ENCODE results near the gene NEO1.

The NEO1 gene

GRCh38 chr15:73231661-73232419 is 179.6 kb downstream of the NEO1 start:
- H3K9ac ChIP-seq, result no peak overlapping the region
- no peaks in the 10 kb centered on the region for H3K27me3 ChIP-seq (ENCODE audit: insufficient read depth, low read depth)
- no peak overlapping the region for H3K4me3 ChIP-seq (IDR thresholded peaks at IDR 0.05; ENCODE audit: insufficient read depth, low read depth, low read length)
- H3K36me3 ChIP-seq (ENCODE audit: insufficient read depth), result no peaks in the 10 kb centered on the region
- no peak overlapping the region for H2AFZ ChIP-seq (ENCODE audit: low read depth)
- H3K79me2 ChIP-seq (ENCODE audit: insufficient read depth, low read depth), result no peaks in the 10 kb centered on the region
- no peak overlapping the region for H3K4me2 ChIP-seq
- TF ChIP-seq, protein P1, sequence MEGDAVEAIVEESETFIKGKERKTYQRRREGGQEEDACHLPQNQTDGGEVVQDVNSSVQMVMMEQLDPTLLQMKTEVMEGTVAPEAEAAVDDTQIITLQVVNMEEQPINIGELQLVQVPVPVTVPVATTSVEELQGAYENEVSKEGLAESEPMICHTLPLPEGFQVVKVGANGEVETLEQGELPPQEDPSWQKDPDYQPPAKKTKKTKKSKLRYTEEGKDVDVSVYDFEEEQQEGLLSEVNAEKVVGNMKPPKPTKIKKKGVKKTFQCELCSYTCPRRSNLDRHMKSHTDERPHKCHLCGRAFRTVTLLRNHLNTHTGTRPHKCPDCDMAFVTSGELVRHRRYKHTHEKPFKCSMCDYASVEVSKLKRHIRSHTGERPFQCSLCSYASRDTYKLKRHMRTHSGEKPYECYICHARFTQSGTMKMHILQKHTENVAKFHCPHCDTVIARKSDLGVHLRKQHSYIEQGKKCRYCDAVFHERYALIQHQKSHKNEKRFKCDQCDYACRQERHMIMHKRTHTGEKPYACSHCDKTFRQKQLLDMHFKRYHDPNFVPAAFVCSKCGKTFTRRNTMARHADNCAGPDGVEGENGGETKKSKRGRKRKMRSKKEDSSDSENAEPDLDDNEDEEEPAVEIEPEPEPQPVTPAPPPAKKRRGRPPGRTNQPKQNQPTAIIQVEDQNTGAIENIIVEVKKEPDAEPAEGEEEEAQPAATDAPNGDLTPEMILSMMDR (conservative IDR thresholded peaks at IDR 0.05; ENCODE audit: low read depth, low read length), result no peak
- no peaks in the 10 kb centered on the region for H3K4me1 ChIP-seq (ENCODE audit: low read depth, poor library complexity, severe bottlenecking)
- no peak overlapping the region for H3K27ac ChIP-seq
- no peaks in the 10 kb centered on the region for H4K20me1 ChIP-seq (ENCODE audit: insufficient read depth)

DNA sequence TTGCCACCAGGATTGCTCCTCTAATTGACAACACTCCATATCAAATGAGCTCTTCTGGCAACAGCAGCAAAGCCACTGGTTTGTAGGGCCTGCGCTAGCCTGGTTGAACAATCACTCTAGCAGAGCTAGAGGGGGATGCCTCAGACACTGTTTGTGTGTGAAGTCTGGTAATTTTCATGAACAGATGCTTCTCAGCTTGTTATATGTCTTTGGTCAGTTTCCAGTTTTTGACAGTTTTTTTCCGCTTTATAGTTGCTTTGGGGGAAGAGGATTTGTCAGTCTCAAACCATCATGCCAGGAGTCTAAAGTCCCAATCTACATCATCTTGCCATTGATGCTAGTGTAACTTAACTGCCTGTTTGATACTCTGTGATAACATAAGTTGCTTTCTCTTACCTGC is 180.5 kb downstream of the NEO1 start:
- H3K4me2 ChIP-seq, result no peak overlapping the region
- no peaks in the 10 kb centered on the region for H3K27me3 ChIP-seq (ENCODE audit: insufficient read depth, low read depth)
- no peaks in the 10 kb centered on the region for H3K79me2 ChIP-seq (ENCODE audit: insufficient read depth, low read depth)
- H3K4me3 ChIP-seq (IDR thresholded peaks at IDR 0.05; ENCODE audit: insufficient read depth, low read depth, low read length), result no peak overlapping the region
- H3K27ac ChIP-seq, result no peak overlapping the region
- TF ChIP-seq, protein P1 (conservative IDR thresholded peaks at IDR 0.05; ENCODE audit: low read depth, low read length), result no peak
- H3K9ac ChIP-seq, result no peak overlapping the region
- H3K36me3 ChIP-seq (ENCODE audit: insufficient read depth), result no peaks in the 10 kb centered on the region
- no peak overlapping the region for H2AFZ ChIP-seq (ENCODE audit: low read depth)
- no peaks in the 10 kb centered on the region for H3K4me1 ChIP-seq (ENCODE audit: low read depth, poor library complexity, severe bottlenecking)
- H4K20me1 ChIP-seq (ENCODE audit: insufficient read depth), result no peaks in the 10 kb centered on the region

DNA sequence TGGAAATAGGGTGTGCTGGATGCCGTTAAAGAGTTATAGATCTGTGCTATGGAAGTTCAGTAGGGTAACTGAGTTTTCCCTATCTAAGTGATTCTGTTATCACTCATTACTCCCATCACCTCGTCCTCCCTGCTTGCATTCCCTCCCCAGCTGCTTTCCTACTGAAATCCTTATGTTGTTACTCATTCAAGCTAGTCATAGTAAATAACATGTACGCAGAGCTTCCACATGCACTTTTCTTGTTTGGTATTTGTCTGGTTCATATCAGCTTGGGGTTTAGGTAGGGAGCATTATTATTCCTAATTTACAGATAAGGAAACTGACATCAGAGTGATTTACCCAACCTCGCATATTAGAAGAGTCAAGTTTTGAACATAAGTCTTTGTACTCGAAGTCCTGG is 181.4 kb downstream of the NEO1 start:
- Histone ChIP-seq H3K36me3 (ENCODE audit: insufficient read depth) (no peaks in the 10 kb centered on the region), H3K4me3 (IDR thresholded peaks at IDR 0.05; ENCODE audit: insufficient read depth, low read depth, low read length) (no peak overlapping the region), H4K20me1 (ENCODE audit: insufficient read depth) (no peaks in the 10 kb centered on the region), H2AFZ (ENCODE audit: low read depth) (no peak overlapping the region), H3K4me2 (no peak overlapping the region), H3K9ac (no peak overlapping the region), H3K79me2 (ENCODE audit: insufficient read depth, low read depth) (no peaks in the 10 kb centered on the region), H3K4me1 (ENCODE audit: low read depth, poor library complexity, severe bottlenecking) (no peaks in the 10 kb centered on the region), H3K27ac (no peak overlapping the region), H3K27me3 (ENCODE audit: insufficient read depth, low read depth) (no peaks in the 10 kb centered on the region)
- TF ChIP-seq, protein P1 (conservative IDR thresholded peaks at IDR 0.05; ENCODE audit: low read depth, low read length), result no peak

DNA sequence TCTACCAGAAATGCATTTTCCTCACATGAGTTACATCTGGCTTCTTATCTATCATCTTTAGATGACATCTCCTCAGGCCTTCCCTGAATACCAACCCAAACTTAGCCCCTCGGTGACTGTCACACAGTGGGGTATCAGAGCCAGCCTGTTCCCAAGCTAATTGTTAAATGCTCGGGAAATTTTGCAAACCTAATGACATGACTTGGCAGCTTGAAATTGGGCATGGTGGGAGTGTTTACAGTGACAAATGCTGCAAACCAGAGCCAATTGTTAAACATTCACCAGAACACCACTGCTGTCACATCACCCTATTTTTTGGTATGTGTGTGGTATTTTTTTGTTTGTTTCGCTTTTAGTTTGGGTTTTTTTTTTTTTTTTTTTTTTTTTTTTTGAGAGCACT is 185.6 kb downstream of the NEO1 start:
- no peaks in the 10 kb centered on the region for H3K36me3 ChIP-seq (ENCODE audit: insufficient read depth)
- TF ChIP-seq, protein P1 (conservative IDR thresholded peaks at IDR 0.05; ENCODE audit: low read depth, low read length), result no peak
- H4K20me1 ChIP-seq (ENCODE audit: insufficient read depth), result no peaks in the 10 kb centered on the region
- H3K4me1 ChIP-seq (ENCODE audit: low read depth, poor library complexity, severe bottlenecking), result no peaks in the 10 kb centered on the region
- H3K4me3 ChIP-seq (IDR thresholded peaks at IDR 0.05; ENCODE audit: insufficient read depth, low read depth, low read length), result no peak overlapping the region
- no peak overlapping the region for H3K4me2 ChIP-seq
- no peaks in the 10 kb centered on the region for H3K79me2 ChIP-seq (ENCODE audit: insufficient read depth, low read depth)
- no peak overlapping the region for H2AFZ ChIP-seq (ENCODE audit: low read depth)
- no peak overlapping the region for H3K27ac ChIP-seq
- no peak overlapping the region for H3K9ac ChIP-seq
- H3K27me3 ChIP-seq (ENCODE audit: insufficient read depth, low read depth), result no peaks in the 10 kb centered on the region
